Astrocyte (in vitro differentiated cells and primary cell): ENCODE measurements around the gene OR7C1.

ENCODE experiments used
- EZH2 ChIP-seq: IDR thresholded peaks from 2 replicates; pipeline ENCODE4 v1.6.1; 2012; ENCODE audit warnings: mild to moderate bottlenecking, low read length, inconsistent platforms; ENCODE audit not compliant: insufficient read depth
- TF ChIP-seq, protein P1 (sequence below): IDR thresholded peaks from 2 replicates; pipeline ENCODE4 v1.5.1; 2011; ENCODE audit warnings: low read depth, mild to moderate bottlenecking, inconsistent platforms, low read length, moderate library complexity; ENCODE audit not compliant: insufficient read depth

DNA sequence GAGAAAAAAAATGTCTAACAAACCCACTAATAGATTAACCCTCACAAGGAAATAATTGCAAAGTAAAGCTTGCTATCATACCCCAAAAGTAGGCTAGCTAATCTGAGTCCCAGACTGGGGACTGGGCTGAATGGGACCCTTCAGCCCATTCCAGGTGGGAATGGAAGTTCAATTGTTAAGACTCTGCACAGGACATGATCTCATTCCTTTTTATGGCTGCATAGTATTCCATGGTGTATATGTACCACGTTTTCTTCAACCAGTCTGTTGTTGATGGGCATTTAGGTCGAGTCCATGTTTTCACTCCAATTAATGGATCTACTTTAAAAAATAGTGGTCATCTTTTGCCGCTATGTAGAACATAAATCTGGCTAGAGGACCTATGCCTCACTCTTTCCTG lies 17.9 kb downstream of the OR7C1 start:
- TF ChIP-seq, protein P1, sequence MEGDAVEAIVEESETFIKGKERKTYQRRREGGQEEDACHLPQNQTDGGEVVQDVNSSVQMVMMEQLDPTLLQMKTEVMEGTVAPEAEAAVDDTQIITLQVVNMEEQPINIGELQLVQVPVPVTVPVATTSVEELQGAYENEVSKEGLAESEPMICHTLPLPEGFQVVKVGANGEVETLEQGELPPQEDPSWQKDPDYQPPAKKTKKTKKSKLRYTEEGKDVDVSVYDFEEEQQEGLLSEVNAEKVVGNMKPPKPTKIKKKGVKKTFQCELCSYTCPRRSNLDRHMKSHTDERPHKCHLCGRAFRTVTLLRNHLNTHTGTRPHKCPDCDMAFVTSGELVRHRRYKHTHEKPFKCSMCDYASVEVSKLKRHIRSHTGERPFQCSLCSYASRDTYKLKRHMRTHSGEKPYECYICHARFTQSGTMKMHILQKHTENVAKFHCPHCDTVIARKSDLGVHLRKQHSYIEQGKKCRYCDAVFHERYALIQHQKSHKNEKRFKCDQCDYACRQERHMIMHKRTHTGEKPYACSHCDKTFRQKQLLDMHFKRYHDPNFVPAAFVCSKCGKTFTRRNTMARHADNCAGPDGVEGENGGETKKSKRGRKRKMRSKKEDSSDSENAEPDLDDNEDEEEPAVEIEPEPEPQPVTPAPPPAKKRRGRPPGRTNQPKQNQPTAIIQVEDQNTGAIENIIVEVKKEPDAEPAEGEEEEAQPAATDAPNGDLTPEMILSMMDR, result no peak
- TF ChIP-seq EZH2, result no peak
